Prostate gland (tissue), 2 donors: Measurements from ENCODE around the gene TCL1A.

Experiments
- CTCF ChIP-seq, 4 experiments: fragments of 200-600 bp in 2 of 4; fragments of 450-650 bp in 2 of 4; sonication (generic) in 2 of 4; IDR thresholded peaks; 1 replicate in 3 of 4; 2 replicates in 1 of 4; pipeline ENCODE4 v1.5.1; 2016 to 2019; ENCODE audit warnings: antibody characterized with exemption in 4 of 4, mild to moderate bottlenecking in 2 of 4, moderate library complexity in 2 of 4
- POLR2A ChIP-seq: fragments of 450-650 bp; IDR thresholded peaks from one replicate; pipeline ENCODE4 v1.6.1; 2016; ENCODE audit warnings: antibody characterized with exemption, mild to moderate bottlenecking
- POLR2AphosphoS5 ChIP-seq: sonication (generic); formaldehyde crosslinking; IDR thresholded peaks from one replicate; pipeline ENCODE4 v1.6.1; 2017; ENCODE audit warnings: antibody characterized with exemption

- TF ChIP-seq CTCF (IDR thresholded peaks at IDR 0.05) (no peak), POLR2AphosphoS5 (no peak), POLR2A (no peak)
These were observed 47.5 kb upstream of the TCL1A start for GRCh38 chr14:95761436-95761835.
